Small intestine (tissue), 16 donors: ENCODE results near the gene LYSMD3. TPM values are rescaled to one million over a fixed set of nuclear protein-coding genes. Genes with fewer than 3 reads are reported as not detected.
"Not testable (repeated sequence)": the region's sequence is repeated elsewhere in the genome, so short reads cannot be mapped to it uniquely, and the experiment has no call there.

Experiments used
- DNase-seq, 2 donors: peaks; one replicate each; pipeline versions ENCODE4 v3.0.0 to v3.0.0-alpha.2; 2013
- FAIRE-seq: peaks from 2 replicates; lab custom pipeline; 2012; peaks lifted over from hg19 to GRCh38; lab: Jason Lieb, UNC
- H3K27ac ChIP-seq, 3 donors: one replicate each; pipeline ENCODE4 v1.5.1; 2013; ENCODE audit warnings: low read length in 2 of 3, mild to moderate bottlenecking in 2 of 3, control low read depth in 1 of 3, inconsistent platforms in 1 of 3, low read depth in 1 of 3, moderate library complexity in 1 of 3
- H3K27me3 ChIP-seq, 3 donors: one replicate each; pipeline ENCODE4 v1.6.1; 2013; ENCODE audit warnings: low read length in 3 of 3, inconsistent platforms in 1 of 3; ENCODE audit not compliant: control insufficient read depth in 3 of 3, insufficient read depth in 3 of 3
- H3K36me3 ChIP-seq, 3 donors: one replicate each; pipeline ENCODE4 v1.6.1; 2013; ENCODE audit warnings: low read length in 3 of 3, inconsistent platforms in 1 of 3, low read depth in 1 of 3, mild to moderate bottlenecking in 1 of 3, moderate library complexity in 1 of 3; ENCODE audit not compliant: control insufficient read depth in 3 of 3, insufficient read depth in 2 of 3
- H3K4me1 ChIP-seq, 3 donors: one replicate each; pipeline ENCODE4 v1.6.1; 2013; ENCODE audit warnings: low read length in 2 of 3, inconsistent platforms in 1 of 3, low read depth in 1 of 3, mild to moderate bottlenecking in 1 of 3, moderate library complexity in 1 of 3; ENCODE audit not compliant: control insufficient read depth in 3 of 3, insufficient read depth in 2 of 3
- H3K4me3 ChIP-seq, 3 donors: one replicate each; pipeline ENCODE4 v1.5.1; 2013; ENCODE audit warnings: low read length in 3 of 3, control low read depth in 1 of 3, inconsistent platforms in 1 of 3, low read depth in 1 of 3, mild to moderate bottlenecking in 1 of 3, moderate library complexity in 1 of 3
- H3K9me3 ChIP-seq, 2 donors: one replicate each; pipeline ENCODE4 v1.6.1; 2013; ENCODE audit warnings: low read depth in 1 of 2, low read length in 1 of 2; ENCODE audit not compliant: control insufficient read depth in 2 of 2, insufficient read depth in 1 of 2
- WGBS, 3 donors: extraction: QIAGEN DNeasy Blood & Tissue Kit; methylation state at CpG; one replicate each; pipeline ENCODE4 v1.1.7; 2013; 5-methylcytosine and 5-hydroxymethylcytosine counted together
- long read RNA-seq, 10 donors: transcript quantifications; one replicate each; lab custom pipeline, GENCODE V29; 2026
- polyA plus RNA-seq, 4 donors: library from polyadenylated mRNA; stranded (reverse) in 3 of 4; unstranded in 1 of 4; fragments of 200-250 nt in 3 of 4; fragments of 120-200 nt in 1 of 4; gene quantifications; one replicate each; pipeline versions ENCODE4 v1.2.1 to v1.2.3, GENCODE V29; 2013
- donor health status: healthy with polysubstance abuse.
- donor health status: control.
- donor health status: control.
- donor health status: Bipolar disorder and iron deficiency.
- donor health status: healthy.

The LYSMD3 gene
- 10 to 100 TPM in 1 of 4 donors, 1 to 10 TPM in 3; 7.0 to 24.6 (median 8.1) TPM for polyA plus RNA-seq
- long read RNA-seq, donor 1, full-length matches to known transcripts: 8 of 8 reads
- long read RNA-seq, donor 1, partial matches to known transcripts: 0 of 8 reads
- long read RNA-seq, donor 1, other reads (novel, unspliced or antisense): 0 of 8 reads
- long read RNA-seq, donor 2, full-length matches to known transcripts: 2 of 2 reads
- long read RNA-seq, donor 2, partial matches to known transcripts: 0 of 2 reads
- long read RNA-seq, donor 2, other reads (novel, unspliced or antisense): 0 of 2 reads
- long read RNA-seq, donor 3, full-length matches to known transcripts: 5 of 5 reads
- long read RNA-seq, donor 3, partial matches to known transcripts: 0 of 5 reads
- long read RNA-seq, donor 3, other reads (novel, unspliced or antisense): 0 of 5 reads
- long read RNA-seq, donor 4: 0 reads
- long read RNA-seq, donor 5, full-length matches to known transcripts: 1 of 1 reads
- long read RNA-seq, donor 5, partial matches to known transcripts: 0 of 1 reads
- long read RNA-seq, donor 5, other reads (novel, unspliced or antisense): 0 of 1 reads
- long read RNA-seq, donor 6, full-length matches to known transcripts: 6 of 6 reads
- long read RNA-seq, donor 6, partial matches to known transcripts: 0 of 6 reads
- long read RNA-seq, donor 6, other reads (novel, unspliced or antisense): 0 of 6 reads
- long read RNA-seq, donor 7, full-length matches to known transcripts: 6 of 6 reads
- long read RNA-seq, donor 7, partial matches to known transcripts: 0 of 6 reads
- long read RNA-seq, donor 7, other reads (novel, unspliced or antisense): 0 of 6 reads
- long read RNA-seq, donor 8: 0 reads
- long read RNA-seq, donor 9, full-length matches to known transcripts: 5 of 5 reads
- long read RNA-seq, donor 9, partial matches to known transcripts: 0 of 5 reads
- long read RNA-seq, donor 9, other reads (novel, unspliced or antisense): 0 of 5 reads
- long read RNA-seq, donor 10, full-length matches to known transcripts: 10 of 10 reads
- long read RNA-seq, donor 10, partial matches to known transcripts: 0 of 10 reads
- long read RNA-seq, donor 10, other reads (novel, unspliced or antisense): 0 of 10 reads

DNA sequence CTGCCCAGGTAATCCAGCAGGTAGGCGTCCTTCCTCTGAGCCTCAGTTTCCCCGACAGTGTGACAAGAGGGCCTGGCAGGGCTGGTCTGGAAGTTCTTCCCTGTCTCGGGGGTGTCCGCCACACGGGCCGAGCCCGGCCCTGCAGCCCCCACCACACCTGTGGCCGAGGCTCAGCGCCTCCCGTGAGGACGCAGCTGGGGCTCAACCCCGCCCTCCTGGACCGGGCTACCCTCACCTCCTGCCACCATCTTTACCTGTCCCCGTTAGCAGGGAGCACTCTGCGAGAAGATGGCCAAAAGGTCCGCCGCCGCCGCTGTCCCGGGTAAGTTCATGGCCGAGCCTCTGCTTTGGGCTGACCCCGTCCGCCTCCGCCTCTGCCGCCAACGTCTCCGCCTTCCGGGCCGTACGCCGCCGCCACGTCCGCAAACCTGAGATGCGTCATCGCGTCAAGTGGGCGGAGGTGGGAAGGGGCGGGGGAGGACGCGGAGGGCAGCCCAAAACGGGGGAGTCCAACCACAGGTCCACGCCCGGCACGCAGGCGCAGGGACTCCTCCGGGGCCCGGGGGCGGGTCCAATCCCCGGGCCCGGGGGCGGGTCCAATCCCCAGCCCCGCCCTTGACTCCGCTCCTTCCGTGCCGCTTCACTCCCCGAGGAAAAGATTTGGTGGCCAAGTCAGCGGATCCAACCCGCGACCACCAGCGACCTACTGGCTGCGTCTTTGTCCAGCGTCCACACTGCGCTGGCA, at the start of gene LYSMD3:
LYSMD3 (minus strand) TSS at position 391 of the 745 bp plus-strand sequence. CDS start 4,295 bp downstream, outside the sequence.
- DNase-seq: peak; percentile 98
- 0% methylated on average over 58 to 64 of the region's 64 CpGs for WGBS, 3 donors
- Histone ChIP-seq H3K4me1 (peaks cover 0 to 6% (median 5%) of the 10 kb centered on the region in 3 donors), H3K9me3 (no peaks in the 10 kb centered on the region), H3K4me3 (peak within 1 kb of the TSS; percentile 61 to 98 (median 68)), H3K27ac (peak within 1 kb of the TSS; percentile 76 to 96 (median 95)), H3K36me3 (peaks cover 0 to 4% (median 0%) of the 10 kb centered on the region in 3 donors), H3K27me3 (no peaks in the 10 kb centered on the region)
- no peak for FAIRE-seq

DNA sequence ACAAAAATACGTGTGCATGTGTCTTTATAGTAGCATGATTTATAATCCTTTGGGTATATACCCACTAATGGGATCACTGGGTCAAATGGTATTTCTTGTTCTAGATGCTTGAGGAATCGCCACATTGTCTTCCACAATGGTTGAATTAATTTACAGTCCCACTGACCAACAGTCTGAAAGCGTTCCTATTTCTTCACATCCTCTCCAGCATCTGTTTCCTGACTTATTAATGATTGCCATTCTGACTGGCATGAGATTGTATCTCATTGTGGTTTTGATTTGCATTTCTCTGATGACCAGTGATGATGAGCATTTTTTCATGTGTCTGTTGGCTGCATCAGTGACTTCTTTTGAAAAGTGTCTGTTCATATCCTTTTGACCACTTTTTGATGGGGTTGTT, 47.2 kb upstream of the LYSMD3 start:
- not testable (repeated sequence) for DNase-seq, H3K4me1 ChIP-seq, H3K36me3 ChIP-seq, H3K9me3 ChIP-seq, H3K27me3 ChIP-seq, H3K4me3 ChIP-seq, FAIRE-seq, H3K27ac ChIP-seq
- WGBS, 3 donors: 66 to 79% (median 75%) methylated on average over 3 of the region's 3 CpGs

DNA sequence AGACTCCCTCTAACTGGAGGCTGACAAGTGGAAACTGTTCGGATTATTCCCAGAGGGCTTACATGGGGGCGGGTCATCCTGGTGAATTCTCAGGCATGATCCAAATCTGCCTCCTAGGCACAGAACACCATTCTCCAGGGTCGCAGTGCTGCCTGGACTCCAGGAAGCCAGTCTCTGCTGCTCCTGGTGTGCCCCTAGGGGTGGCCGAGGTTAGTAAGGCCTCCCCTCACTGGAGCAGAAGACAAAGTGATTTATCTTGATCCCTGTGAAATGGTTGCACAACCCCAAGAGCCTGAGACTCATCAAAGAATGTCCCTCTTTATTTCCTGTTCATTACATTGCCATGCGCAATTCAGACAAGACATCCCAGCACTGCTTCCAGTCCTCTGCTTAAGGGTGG, 46.3 kb upstream of the LYSMD3 start:
- FAIRE-seq: no peak
- no peak for DNase-seq
- H3K4me1 ChIP-seq: no peaks in the 10 kb centered on the region
- no peak overlapping the region for H3K4me3 ChIP-seq
- no peaks in the 10 kb centered on the region for H3K27me3 ChIP-seq
- no peak overlapping the region for H3K27ac ChIP-seq
- 89 to 95% (median 92%) methylated on average over 5 of the region's 5 CpGs for WGBS, 3 donors
- no peaks in the 10 kb centered on the region for H3K9me3 ChIP-seq
- no peaks in the 10 kb centered on the region for H3K36me3 ChIP-seq

DNA sequence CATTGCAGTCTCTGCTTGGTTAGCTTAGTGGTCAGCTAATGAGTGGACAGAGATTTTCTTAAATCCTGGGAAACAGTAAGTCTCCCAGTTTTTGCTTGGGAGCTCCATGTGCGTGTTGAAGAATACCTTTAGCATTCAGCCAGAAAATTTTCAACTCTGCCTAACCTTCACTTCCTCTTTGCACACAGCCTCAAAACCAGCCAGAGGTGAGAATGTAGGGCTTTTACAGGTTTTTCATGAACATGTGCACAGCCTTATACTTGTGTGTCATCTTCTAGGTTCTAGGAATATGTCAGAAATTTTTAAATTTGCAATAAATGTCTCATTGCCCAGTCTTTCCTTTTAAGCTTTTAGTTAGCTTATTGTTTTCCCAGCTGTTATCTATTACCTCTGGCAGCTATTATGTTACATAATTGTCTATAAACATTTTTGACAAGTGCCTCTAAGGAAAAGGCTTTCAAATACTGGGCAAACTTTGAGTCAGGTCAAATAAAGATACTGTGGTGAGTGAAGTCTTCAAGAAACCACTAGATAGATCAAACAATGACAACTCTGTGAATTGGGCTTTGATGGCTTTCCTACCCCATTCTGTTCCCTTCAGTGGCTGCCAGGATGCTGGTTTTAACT, 41.9 kb upstream of the LYSMD3 start:
- Histone ChIP-seq H3K27me3 (no peaks in the 10 kb centered on the region), H3K9me3 (no peaks in the 10 kb centered on the region), H3K4me1 (no peaks in the 10 kb centered on the region), H3K36me3 (no peaks in the 10 kb centered on the region), H3K27ac (no peak overlapping the region), H3K4me3 (no peak overlapping the region)
- DNase-seq (no peak), FAIRE-seq (no peak)
- WGBS, 3 donors: 56 to 89% (median 74%) methylated on average over 1 of the region's 1 CpG

DNA sequence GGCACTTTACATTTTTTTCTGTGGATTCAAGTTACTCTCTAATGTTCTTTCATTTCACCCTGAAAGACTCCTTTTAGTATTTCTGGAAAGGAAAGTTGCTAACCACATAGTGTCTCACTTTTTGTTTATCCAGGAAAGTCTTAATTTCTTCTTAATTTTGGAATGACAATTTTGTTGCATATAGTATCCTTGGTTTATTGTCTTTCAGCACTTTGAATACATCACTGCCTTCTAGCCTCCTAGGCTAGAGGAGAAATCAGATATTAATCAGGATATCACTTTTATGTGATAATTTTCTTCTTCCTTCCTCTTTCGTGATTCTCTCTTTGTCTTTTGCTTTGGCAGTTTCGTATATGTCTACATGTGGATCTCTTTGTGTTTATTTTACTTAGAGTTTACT, 40.6 kb upstream of the LYSMD3 start:
- no peak for FAIRE-seq
- H3K27ac ChIP-seq: no peak overlapping the region
- no peaks in the 10 kb centered on the region for H3K4me1 ChIP-seq
- no peaks in the 10 kb centered on the region for H3K9me3 ChIP-seq
- DNase-seq: no peak
- no peaks in the 10 kb centered on the region for H3K27me3 ChIP-seq
- H3K36me3 ChIP-seq: no peaks in the 10 kb centered on the region
- 79 to 83% (median 80%) methylated on average over 2 of the region's 2 CpGs for WGBS, 3 donors
- no peak overlapping the region for H3K4me3 ChIP-seq

DNA sequence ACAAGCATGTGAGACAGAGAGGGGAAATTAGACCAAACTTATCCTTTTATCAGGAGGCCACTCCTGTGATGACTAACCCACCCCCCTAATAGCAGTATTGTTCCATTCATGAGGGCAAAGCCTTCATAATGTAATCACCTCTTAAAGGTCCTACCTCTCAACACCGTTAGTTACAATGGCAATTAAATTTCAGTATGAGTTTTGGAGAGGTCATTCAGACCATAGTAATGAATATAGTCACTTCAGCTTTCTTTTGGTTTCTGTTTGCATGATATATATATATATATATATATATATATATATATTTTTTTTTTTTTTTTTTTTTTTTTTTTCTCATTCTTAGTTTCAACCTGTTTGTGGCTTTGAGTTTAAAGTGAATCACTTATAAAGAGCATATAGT, 39.7 kb upstream of the LYSMD3 start:
- H3K36me3 ChIP-seq: no peaks in the 10 kb centered on the region
- H3K4me3 ChIP-seq: no peak overlapping the region
- 58 to 74% (median 67%) methylated on average over 1 of the region's 1 CpG for WGBS, 3 donors
- FAIRE-seq: no peak
- H3K4me1 ChIP-seq: no peaks in the 10 kb centered on the region
- no peaks in the 10 kb centered on the region for H3K27me3 ChIP-seq
- DNase-seq: no peak
- H3K27ac ChIP-seq: no peak overlapping the region
- H3K9me3 ChIP-seq: no peaks in the 10 kb centered on the region

DNA sequence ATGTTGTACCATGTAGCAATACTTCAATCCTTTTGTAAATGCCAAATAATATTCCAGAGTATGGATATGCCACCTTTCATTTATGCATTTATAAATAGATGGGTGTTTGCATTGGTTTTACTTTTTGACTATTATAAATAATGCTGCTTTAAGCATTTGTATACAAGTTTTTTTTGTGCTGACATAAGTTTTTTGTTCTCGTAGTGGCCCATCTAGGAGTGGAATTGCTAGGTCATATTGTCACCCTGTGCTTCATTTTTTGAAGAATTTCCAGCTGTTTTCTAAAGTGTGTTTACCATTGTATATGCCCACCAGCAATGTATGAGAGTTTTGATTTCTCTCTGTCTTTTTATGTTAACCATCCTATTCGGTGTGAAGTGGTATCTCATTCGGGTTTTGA, 36.1 kb upstream of the LYSMD3 start:
- Histone ChIP-seq H3K4me1 (no peaks in the 10 kb centered on the region), H3K36me3 (no peaks in the 10 kb centered on the region), H3K4me3 (no peak overlapping the region), H3K27me3 (no peaks in the 10 kb centered on the region), H3K27ac (no peak overlapping the region), H3K9me3 (no peaks in the 10 kb centered on the region)
- DNase-seq (no peak), FAIRE-seq (no peak)
- WGBS, 3 donors: 79 to 91% (median 79%) methylated on average over 3 of the region's 3 CpGs
